Parathyroid adenoma (tissue), 2 donors: Measurements from ENCODE around the gene TBATA.
"Not testable (repeated sequence)": the region's sequence is repeated elsewhere in the genome, so short reads cannot be mapped to it uniquely, and the experiment has no call there.

Source experiments
- H2AFZ ChIP-seq: fragments of 300-600 bp; sonication (generic); one replicate; pipeline ENCODE4 v1.7.0; 2017; ENCODE audit warnings: antibody characterized with exemption, mild to moderate bottlenecking
- H3K27ac ChIP-seq: fragments of 300-600 bp; sonication (generic); one replicate; pipeline ENCODE4 v1.7.0; 2017
- H3K27me3 ChIP-seq: fragments of 300-600 bp; sonication (generic); one replicate; pipeline ENCODE4 v1.7.0; 2017; ENCODE audit warnings: low read length; ENCODE audit not compliant: control insufficient read depth, insufficient read depth
- H3K36me3 ChIP-seq: fragments of 300-600 bp; sonication (generic); one replicate; pipeline ENCODE4 v1.7.0; 2017; ENCODE audit warnings: low read length; ENCODE audit not compliant: control insufficient read depth, insufficient read depth
- H3K4me1 ChIP-seq: fragments of 300-600 bp; sonication (generic); one replicate; pipeline ENCODE4 v1.7.0; 2017; ENCODE audit warnings: control low read depth
- H3K4me2 ChIP-seq: fragments of 300-600 bp; sonication (generic); one replicate; pipeline ENCODE4 v1.7.0; 2017; ENCODE audit warnings: low read length
- H3K4me3 ChIP-seq: fragments of 300-600 bp; sonication (generic); one replicate; pipeline ENCODE4 v1.7.0; 2017; ENCODE audit warnings: low read depth, low read length
- H3K79me2 ChIP-seq: fragments of 300-600 bp; sonication (generic); one replicate; pipeline ENCODE4 v1.7.0; 2017; ENCODE audit warnings: control low read depth
- H3K9ac ChIP-seq: fragments of 300-600 bp; sonication (generic); one replicate; pipeline ENCODE4 v1.7.0; 2017; ENCODE audit warnings: mild to moderate bottlenecking
- H3K9me3 ChIP-seq: fragments of 300-600 bp; sonication (generic); one replicate; pipeline ENCODE4 v1.7.0; 2017; ENCODE audit warnings: low read length; ENCODE audit not compliant: control insufficient read depth
- CTCF ChIP-seq: fragments of 300-600 bp; sonication (generic); IDR thresholded peaks from one replicate; pipeline ENCODE4 v1.7.0; 2017; ENCODE audit warnings: antibody characterized with exemption, mild to moderate bottlenecking
- donor health status: primary hyperparathyroidism.

The TBATA gene

GRCh38 chr10:70773965-70774809 is 11.0 kb downstream of the TBATA start:
- Histone ChIP-seq H3K36me3 (no peaks in the 10 kb centered on the region), H3K9ac (no peak overlapping the region), H3K79me2 (no peaks in the 10 kb centered on the region), H3K4me2 (no peak overlapping the region), H3K9me3 (no peaks in the 10 kb centered on the region), H3K27ac (no peak overlapping the region), H3K4me1 (no peaks in the 10 kb centered on the region), H2AFZ (no peak overlapping the region), H3K27me3 (no peaks in the 10 kb centered on the region), H3K4me3 (no peak overlapping the region)
- TF ChIP-seq CTCF: no peak

GRCh38 chr10:70773461-70773860 is 11.7 kb downstream of the TBATA start:
- Histone ChIP-seq H3K36me3 (no peaks in the 10 kb centered on the region), H2AFZ (no peak overlapping the region), H3K79me2 (no peaks in the 10 kb centered on the region), H3K4me1 (no peaks in the 10 kb centered on the region), H3K27ac (no peak overlapping the region), H3K9ac (no peak overlapping the region), H3K4me3 (no peak overlapping the region), H3K27me3 (no peaks in the 10 kb centered on the region), H3K9me3 (no peaks in the 10 kb centered on the region), H3K4me2 (no peak overlapping the region)
- no peak for TF ChIP-seq CTCF

- Histone ChIP-seq H2AFZ (no peak overlapping the region), H3K4me3 (no peak overlapping the region), H3K4me1 (no peaks in the 10 kb centered on the region), H3K36me3 (no peaks in the 10 kb centered on the region), H3K79me2 (no peaks in the 10 kb centered on the region), H3K9ac (no peak overlapping the region), H3K27ac (no peak overlapping the region), H3K4me2 (no peak overlapping the region), H3K27me3 (no peaks in the 10 kb centered on the region), H3K9me3 (no peaks in the 10 kb centered on the region)
- TF ChIP-seq CTCF: no peak
Measured at GRCh38 chr10:70772627-70773026, 12.6 kb downstream of the TBATA start.

- Histone ChIP-seq H3K4me1 (no peaks in the 10 kb centered on the region), H3K9ac (no peak overlapping the region), H3K9me3 (no peaks in the 10 kb centered on the region), H3K36me3 (no peaks in the 10 kb centered on the region), H3K27ac (no peak overlapping the region), H3K27me3 (no peaks in the 10 kb centered on the region), H3K79me2 (no peaks in the 10 kb centered on the region), H2AFZ (no peak overlapping the region), H3K4me3 (no peak overlapping the region), H3K4me2 (no peak overlapping the region)
- no peak for TF ChIP-seq CTCF
Measured at GRCh38 chr10:70771311-70772194, 13.6 kb downstream of the TBATA start.

GRCh38 chr10:70770516-70770915 is 14.7 kb downstream of the TBATA start:
- not testable (repeated sequence) for H3K36me3 ChIP-seq, H3K79me2 ChIP-seq, H3K4me3 ChIP-seq, H3K27me3 ChIP-seq, H3K27ac ChIP-seq, H3K9ac ChIP-seq, H3K9me3 ChIP-seq, H3K4me2 ChIP-seq, H2AFZ ChIP-seq, H3K4me1 ChIP-seq
